ENCODE results near the gene CLEC12A. TPM values are rescaled to one million over a fixed set of nuclear protein-coding genes. Genes with fewer than 3 reads are reported as not detected.

CLEC12A gene
- total RNA-seq, 4 donors from 2014 or later, result 0.26 to 2.1 (median 0.95) TPM

- no peaks in the 10 kb centered on the region for H3K9me3 ChIP-seq
- no peak for DNase-seq (ENCODE audit: extremely low spot score)
- H3K4me1 ChIP-seq, result peaks cover 0 to 3% (median 0%) of the 10 kb centered on the region in 4 donors
- H3K27ac ChIP-seq (replicated peaks in 1 of 4), result no peak overlapping the region
- H3K36me3 ChIP-seq, result no peaks in the 10 kb centered on the region
- whole genome bisulfite sequencing, result 21% methylated on average over 1 of the region's 1 CpG
- intact Hi-C loops (cut with DNase I), result loop anchor here (2.0 kb wide), 1 partner anchor 107 kb away; no protein-coding TSS in a partner anchor
- H3K4me3 ChIP-seq, result no peak overlapping the region
- no peaks in the 10 kb centered on the region for H3K27me3 ChIP-seq
- TF ChIP-seq POLR2AphosphoS5 (IDR thresholded peaks at IDR 0.05) (no peak), POLR2A (IDR thresholded peaks at IDR 0.05; ENCODE audit: low read depth) (no peak), EP300 (IDR thresholded peaks at IDR 0.05) (no peak), CTCF (IDR thresholded peaks at IDR 0.05) (peak; percentile 37 to 52 (median 48))
Observed at GRCh38 chr12:10033783-10034545, 62.8 kb downstream of the CLEC12A start.

Other genes starting within 250 kb of the CLEC12A start
- under 1 TPM in 1 of 4 donors, not detected in 3; 0.83 TPM for gene CLECL1, start 238.3 kb upstream of the CLEC12A start, total RNA-seq
- gene CD69, start 210.5 kb upstream of the CLEC12A start, total RNA-seq, result 1 to 10 TPM in 3 of 4 donors, under 1 TPM in 1; 0.65 to 3.3 (median 2.7) TPM
- gene KLRF1, start 143.9 kb upstream of the CLEC12A start, total RNA-seq, result under 1 TPM in 1 of 4 donors, not detected in 3; 0.66 TPM
- gene CLEC2B, start 102.1 kb upstream of the CLEC12A start, total RNA-seq, result 10 to 100 TPM in 1 of 4 donors, 1 to 10 TPM in 3; 3.3 to 11.3 (median 7.6) TPM
- gene KLRF2, start 89.9 kb upstream of the CLEC12A start, total RNA-seq, result not detected
- gene CLEC2A, start 39.0 kb upstream of the CLEC12A start, total RNA-seq, result not detected
- not detected for gene CLEC1B, start 27.7 kb downstream of the CLEC12A start, total RNA-seq
- not detected for gene CLEC12B, start 39.2 kb downstream of the CLEC12A start, total RNA-seq
- gene CLEC9A, start 59.3 kb downstream of the CLEC12A start, total RNA-seq, result under 1 TPM in 1 of 4 donors, not detected in 3; 0.17 TPM
- 1 to 10 TPM; 1.7 to 8.3 (median 4.7) TPM for gene CLEC1A, start 127.6 kb downstream of the CLEC12A start, total RNA-seq
- 1 to 10 TPM; 1.7 to 9.4 (median 3.2) TPM for gene CLEC7A, start 158.8 kb downstream of the CLEC12A start, total RNA-seq
- gene OLR1, start 200.7 kb downstream of the CLEC12A start, total RNA-seq, result 1 to 10 TPM in 1 of 4 donors, under 1 TPM in 2, not detected in 1; 0.40 to 1.2 (median 0.58) TPM
- gene TMEM52B, start 207.6 kb downstream of the CLEC12A start, total RNA-seq, result 1 to 10 TPM in 1 of 4 donors, under 1 TPM in 1, not detected in 2; 0.17 to 1.6 TPM
- gene GABARAPL1, start 241.5 kb downstream of the CLEC12A start, total RNA-seq, result 100 to 1,000 TPM; 142 to 352 (median 213) TPM